Fibroblast of the aortic adventitia (primary cell): ENCODE measurements around the gene DENND4C. TPM values are rescaled to one million over a fixed set of nuclear protein-coding genes. Genes with fewer than 3 reads are reported as not detected.
"Not testable (repeated sequence)": the region's sequence is repeated elsewhere in the genome, so short reads cannot be mapped to it uniquely, and the experiment has no call there.

Experiments used
- DNase-seq: peaks from one replicate; pipeline ENCODE4 v3.0.0-alpha.2; 2010; ENCODE audit warnings: low read depth
- H3K4me3 ChIP-seq: 2 replicates; pipeline ENCODE4 v1.5.1; 2011; ENCODE audit warnings: low read depth, mild to moderate bottlenecking, control low read depth, low read length, moderate library complexity
- CTCF ChIP-seq: IDR thresholded peaks from 2 replicates; pipeline ENCODE4 v1.5.1; 2011; ENCODE audit warnings: mild to moderate bottlenecking, low read length, control low read depth, inconsistent platforms; ENCODE audit not compliant: insufficient read depth
- total RNA-seq: library from RNA; depleted of rRNA; stranded (reverse); fragments of >200 nt; gene quantifications from 2 replicates; pipeline ENCODE4 v1.2.3, GENCODE V29; 2012; ENCODE audit warnings: low replicate concordance

DENND4C gene
- total RNA-seq, 1 donor = 67.5 TPM

- no peak for DNase-seq
- no peak overlapping the region for H3K4me3 ChIP-seq
- TF ChIP-seq CTCF = no peak
Observed at GRCh38 chr9:19252174-19252884, 21.8 kb downstream of the DENND4C start.

- no peak for DNase-seq
- TF ChIP-seq CTCF = no peak
- no peak overlapping the region for H3K4me3 ChIP-seq
Observed at GRCh38 chr9:19252885-19253219, 22.4 kb downstream of the DENND4C start.

- no peak for DNase-seq
- TF ChIP-seq CTCF = no peak
- H3K4me3 ChIP-seq = no peak overlapping the region
Observed at GRCh38 chr9:19255112-19255511, 24.6 kb downstream of the DENND4C start.

- no peak for DNase-seq
- no peak for TF ChIP-seq CTCF
- H3K4me3 ChIP-seq = no peak overlapping the region
Observed at GRCh38 chr9:19255821-19256220, 25.3 kb downstream of the DENND4C start.

GRCh38 chr9:19259665-19260255, 29.3 kb downstream of the DENND4C start:
- DNase-seq = not testable (repeated sequence)

GRCh38 chr9:19265602-19266001, 35.1 kb downstream of the DENND4C start:
- H3K4me3 ChIP-seq, DNase-seq: not testable (repeated sequence)

More at GRCh38 chr9:19259665-19260255, 29.3 kb downstream of the DENND4C start:
- H3K4me3 ChIP-seq = not testable (repeated sequence)

GRCh38 chr9:19266778-19267384, 36.4 kb downstream of the DENND4C start:
- DNase-seq = not testable (repeated sequence)

GRCh38 chr9:19269582-19269981, 39.1 kb downstream of the DENND4C start:
- TF ChIP-seq CTCF = no peak
- H3K4me3 ChIP-seq = no peak overlapping the region
- DNase-seq = no peak

More at GRCh38 chr9:19266778-19267384, 36.4 kb downstream of the DENND4C start:
- not testable (repeated sequence) for H3K4me3 ChIP-seq
